GM12864 (cell line): ENCODE results near the gene ZNF429.
"Not testable (repeated sequence)": the region's sequence is repeated elsewhere in the genome, so short reads cannot be mapped to it uniquely, and the experiment has no call there.

Experiments used
- DNase-seq: peaks from one replicate; pipeline ENCODE4 v3.0.0-alpha.2; 2011; ENCODE audit warnings: low read depth
- H3K4me3 ChIP-seq: 2 replicates; pipeline ENCODE4 v1.5.1; 2011; ENCODE audit warnings: mild to moderate bottlenecking, low read depth, low read length, control low read depth
- CTCF ChIP-seq: IDR thresholded peaks from 2 replicates; pipeline ENCODE4 v1.5.1; 2011; ENCODE audit warnings: low read depth, mild to moderate bottlenecking, moderate library complexity, low read length, control low read depth, inconsistent platforms; ENCODE audit errors: missing control alignments

The ZNF429 gene

DNA sequence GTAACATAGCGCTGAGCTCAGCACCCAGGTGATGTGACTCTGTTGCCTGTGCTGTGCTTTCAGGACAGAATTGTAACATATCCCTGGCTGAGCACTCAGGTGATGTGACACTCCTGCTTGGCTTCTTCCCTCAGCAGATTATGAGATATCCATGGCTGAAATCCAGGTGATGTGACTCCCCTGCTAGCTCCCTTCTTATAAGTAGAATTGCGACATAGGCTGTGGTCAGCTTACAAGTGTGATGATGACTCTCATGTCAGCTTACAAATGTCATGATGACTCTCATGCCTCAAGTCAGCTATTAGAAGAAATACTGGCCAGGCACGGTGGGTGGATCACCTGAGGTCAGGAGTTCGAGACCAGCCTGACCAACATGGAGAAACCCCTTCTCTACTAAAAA lies 14.3 kb upstream of the ZNF429 start:
- TF ChIP-seq CTCF: no peak
- DNase-seq: no peak
- H3K4me3 ChIP-seq: no peak overlapping the region

DNA sequence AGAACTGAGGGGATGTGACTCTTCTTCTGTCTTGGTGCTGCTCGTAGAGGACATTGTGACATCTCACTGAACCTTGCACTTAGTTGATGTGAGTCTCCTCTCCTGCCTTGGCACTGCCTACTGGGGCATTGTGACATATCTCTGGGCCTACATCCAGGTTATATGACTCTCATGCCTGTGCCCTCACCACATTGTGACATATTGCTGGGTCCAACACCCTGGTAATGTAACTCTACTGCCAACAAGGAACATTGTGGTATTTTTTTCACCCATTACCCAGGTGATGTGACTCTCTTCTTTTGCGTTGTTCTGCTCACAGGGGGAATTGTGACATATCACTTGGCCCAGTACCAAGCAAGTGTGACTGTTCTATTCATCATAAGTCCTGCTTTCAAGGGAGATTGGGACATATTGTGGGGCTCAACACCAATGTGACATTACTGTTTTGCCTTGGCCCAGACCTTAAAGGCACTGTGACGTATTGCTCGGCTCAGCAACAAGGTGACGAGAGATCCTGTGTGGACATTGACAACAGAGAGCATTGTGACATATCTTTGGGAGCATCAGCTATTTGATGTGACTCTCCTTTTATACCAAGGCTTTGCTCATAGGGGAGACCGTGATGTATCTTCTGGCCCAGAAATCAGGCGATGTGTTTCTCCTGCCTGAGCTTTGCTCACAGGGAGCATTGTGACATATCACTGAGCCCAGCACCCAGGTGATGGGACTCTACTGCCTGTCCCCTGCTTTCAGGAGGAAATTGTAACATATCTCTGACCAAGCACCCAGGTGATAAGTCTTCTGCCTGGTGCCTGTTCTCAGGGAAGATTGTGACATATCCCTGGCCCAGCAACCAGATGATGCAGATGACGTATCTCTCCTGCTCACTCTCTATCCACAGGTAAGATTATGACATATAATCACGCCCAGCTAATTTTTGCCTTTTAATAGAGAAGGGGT lies 12.2 kb upstream of the ZNF429 start:
- DNase-seq: no peak
- TF ChIP-seq CTCF: no peak
- H3K4me3 ChIP-seq: no peak overlapping the region

GRCh38 chr19:21496876-21497275 lies 8.5 kb upstream of the ZNF429 start:
- no peak overlapping the region for H3K4me3 ChIP-seq
- no peak for TF ChIP-seq CTCF
- no peak for DNase-seq

GRCh38 chr19:21498651-21499050 lies 6.8 kb upstream of the ZNF429 start:
- no peak overlapping the region for H3K4me3 ChIP-seq
- no peak for TF ChIP-seq CTCF
- no peak for DNase-seq

GRCh38 chr19:21508198-21508597 lies 2.8 kb downstream of the ZNF429 start:
- no peak overlapping the region for H3K4me3 ChIP-seq
- no peak for TF ChIP-seq CTCF
- no peak for DNase-seq

DNA sequence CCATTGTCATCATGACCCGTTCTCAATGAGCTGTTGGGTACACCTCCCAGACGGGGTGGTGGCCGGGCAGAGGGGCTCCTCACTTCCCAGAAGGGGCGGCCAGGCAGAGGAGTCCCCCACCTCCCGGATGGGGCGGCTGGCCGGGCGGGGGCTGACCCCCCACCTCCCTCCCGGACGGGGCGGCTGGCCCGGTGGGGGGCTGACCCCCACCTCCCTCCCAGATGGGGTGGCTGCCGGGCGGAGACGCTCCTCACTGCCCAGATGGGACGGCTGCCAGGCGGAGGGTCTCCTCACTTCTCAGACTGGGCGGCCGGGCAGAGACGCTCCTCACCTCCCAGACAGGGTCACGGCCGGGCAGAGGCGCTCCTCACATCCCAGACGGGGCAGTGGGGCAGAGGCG lies 5.7 kb downstream of the ZNF429 start:
- not testable (repeated sequence) for DNase-seq, H3K4me3 ChIP-seq

DNA sequence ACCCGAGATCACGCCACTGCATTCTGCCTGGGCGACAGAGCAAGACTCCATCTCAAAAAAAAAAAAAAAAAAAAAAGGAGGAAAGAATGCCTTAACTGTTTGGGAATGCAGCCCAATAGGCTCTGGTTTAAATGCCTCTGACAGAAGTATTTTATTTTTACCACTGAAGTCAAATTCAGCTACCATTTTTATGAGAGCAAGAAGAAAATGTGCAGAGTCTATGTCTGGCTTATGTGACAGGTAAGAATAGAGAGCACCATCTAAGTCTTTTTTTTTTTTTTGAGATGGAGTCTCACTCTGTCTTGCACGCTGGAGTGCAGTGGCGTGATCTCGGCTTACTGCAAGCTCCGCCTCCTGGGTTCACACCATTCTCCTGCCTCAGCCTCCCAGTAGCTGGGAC lies 7.2 kb downstream of the ZNF429 start:
- H3K4me3 ChIP-seq, DNase-seq: not testable (repeated sequence)

GRCh38 chr19:21513651-21514050 lies 8.2 kb downstream of the ZNF429 start:
- DNase-seq: no peak
- TF ChIP-seq CTCF: no peak
- no peak overlapping the region for H3K4me3 ChIP-seq
